ENCODE data around the gene SSTR3. TPM values are rescaled to one million over a fixed set of nuclear protein-coding genes. Genes with fewer than 3 reads are reported as not detected.
A peak's percentile ranks its signal among the peaks of the same experiment; 100 is the strongest.

Gene SSTR3
- total RNA-seq, 1 donor = not detected

DNA sequence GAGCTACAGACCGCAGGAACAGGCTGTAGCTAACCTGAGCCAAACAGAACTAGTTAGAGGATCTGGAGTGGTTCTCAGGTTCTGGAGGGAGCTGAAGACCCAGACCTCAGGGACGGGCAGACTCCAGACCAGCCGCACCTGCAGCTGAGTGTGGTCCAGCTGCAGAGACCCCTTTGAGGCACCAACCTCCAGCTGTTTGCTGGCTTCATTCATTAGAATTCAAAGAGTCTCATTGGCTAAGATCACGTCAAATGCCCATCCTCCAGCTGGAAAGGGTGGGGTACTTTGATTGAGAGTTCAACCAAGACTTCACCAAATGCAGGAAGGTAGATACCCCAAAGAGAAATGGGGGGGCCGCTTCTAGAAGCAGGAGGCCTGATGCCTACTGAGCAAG, 49.2 kb downstream of the SSTR3 start:
- DNase-seq (ENCODE audit: low read depth) = no peak
- no peak overlapping the region for H3K4me3 ChIP-seq (ENCODE audit: low read depth, low read length)
- no peak for TF ChIP-seq CTCF (IDR thresholded peaks at IDR 0.05; ENCODE audit: insufficient read depth, low read length)

DNA sequence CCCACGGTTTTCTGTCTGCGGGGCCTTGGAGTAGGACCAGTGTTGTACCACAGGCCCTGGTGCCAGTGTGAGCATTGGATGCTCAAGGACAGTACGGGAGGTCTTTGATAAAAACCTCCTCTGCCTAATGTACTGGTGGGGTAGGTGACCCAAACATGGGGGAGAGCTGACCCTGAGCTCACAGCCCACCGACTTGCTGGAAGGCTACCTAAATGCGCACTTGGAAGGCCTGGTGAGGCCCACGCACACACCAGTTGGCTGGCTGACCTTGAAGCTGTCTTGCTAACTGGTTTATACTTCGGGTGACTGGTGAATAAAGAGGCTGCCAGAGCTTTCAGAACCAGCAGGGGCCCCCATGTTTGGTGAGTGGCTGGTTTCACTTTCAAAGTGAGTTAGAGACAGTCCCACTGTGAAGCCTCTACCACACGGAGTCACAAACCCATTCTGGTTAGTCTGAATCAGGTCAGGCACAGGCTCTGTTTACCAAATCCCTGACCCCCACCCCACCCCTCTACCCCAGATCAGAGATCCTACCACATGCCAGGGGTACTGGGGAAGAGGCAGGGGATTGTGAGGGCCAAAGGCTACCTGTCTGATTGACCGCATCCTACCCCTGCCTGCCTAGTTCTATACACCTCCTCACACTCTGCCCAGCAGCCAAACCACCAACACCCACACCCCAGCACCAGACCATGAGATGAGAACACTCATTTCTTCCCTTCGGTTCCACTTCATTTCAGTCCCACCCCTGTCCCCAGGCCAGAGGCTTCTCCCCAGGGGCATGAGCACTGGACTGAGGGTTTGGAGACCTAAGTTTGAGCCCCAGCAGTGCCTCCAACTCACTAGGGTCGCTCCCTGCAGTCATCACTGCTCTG, 49.8 kb downstream of the SSTR3 start:
- no peak overlapping the region for H3K4me3 ChIP-seq (ENCODE audit: low read depth, low read length)
- TF ChIP-seq CTCF (IDR thresholded peaks at IDR 0.05; ENCODE audit: insufficient read depth, low read length) = no peak
- no peak for DNase-seq (ENCODE audit: low read depth)

DNA sequence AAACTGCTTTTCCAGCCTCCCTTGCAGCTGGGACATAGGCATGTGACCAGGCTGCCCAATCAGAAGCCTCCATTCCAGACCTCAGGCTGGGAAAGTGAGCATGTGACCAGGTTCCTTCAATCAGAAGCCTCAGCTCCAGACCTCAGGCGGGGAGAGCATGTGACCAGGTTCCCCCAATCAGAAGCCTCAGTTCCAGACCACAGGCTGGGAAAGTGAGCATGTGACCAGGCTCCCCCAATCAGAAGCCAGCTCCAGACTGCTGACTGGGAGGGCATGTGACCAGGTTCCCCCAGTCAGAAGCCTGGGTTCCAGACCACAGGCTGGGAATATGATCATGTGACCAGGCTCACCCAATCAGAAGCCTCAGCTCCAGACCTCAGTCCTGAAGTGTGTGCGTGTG, 50.8 kb downstream of the SSTR3 start:
- DNase-seq (ENCODE audit: low read depth) = no peak

DNA sequence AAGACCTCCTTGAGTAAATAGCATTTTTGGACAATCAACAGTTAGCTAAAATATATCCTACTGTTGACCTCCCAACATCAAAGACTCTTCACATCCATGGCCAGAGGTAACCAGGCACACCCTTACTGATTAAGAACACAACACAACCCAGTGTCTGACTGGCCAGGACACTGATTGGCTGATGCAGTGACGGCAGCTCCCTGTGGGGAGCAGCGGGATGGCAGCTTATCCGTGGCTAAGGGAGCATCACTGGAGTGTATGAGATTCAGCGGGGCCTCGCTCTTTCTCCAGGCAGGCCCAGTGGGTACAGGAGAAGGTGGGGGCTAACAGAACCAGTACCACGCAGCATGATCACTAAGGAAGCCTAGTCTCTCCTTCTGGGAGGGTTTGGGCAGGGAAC, 52.2 kb downstream of the SSTR3 start:
- no peak for TF ChIP-seq CTCF (IDR thresholded peaks at IDR 0.05; ENCODE audit: insufficient read depth, low read length)
- DNase-seq (ENCODE audit: low read depth) = no peak
- no peak overlapping the region for H3K4me3 ChIP-seq (ENCODE audit: low read depth, low read length)

More for the DNA sequence above, 50.8 kb downstream of the SSTR3 start:
- no peak for TF ChIP-seq CTCF (IDR thresholded peaks at IDR 0.05; ENCODE audit: insufficient read depth, low read length)
- H3K4me3 ChIP-seq (ENCODE audit: low read depth, low read length) = no peak overlapping the region

DNA sequence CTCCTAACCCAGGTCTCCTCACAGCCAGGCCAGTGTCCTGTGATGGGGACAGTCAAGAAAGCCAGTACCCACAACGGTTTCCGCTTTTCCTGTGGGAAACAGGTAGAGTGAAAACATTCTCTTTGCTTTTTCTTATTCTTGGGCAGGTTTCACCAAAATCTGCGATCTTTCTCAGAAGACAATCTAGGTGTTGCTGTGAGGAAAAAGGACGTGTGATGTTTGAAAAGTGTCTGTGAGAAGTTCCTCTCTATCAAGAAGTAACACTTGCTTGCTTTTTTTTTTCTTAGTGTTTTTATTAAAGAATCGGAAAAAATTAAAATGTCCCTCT, 53.4 kb downstream of the SSTR3 start:
- no peak overlapping the region for H3K4me3 ChIP-seq (ENCODE audit: low read depth, low read length)
- DNase-seq (ENCODE audit: low read depth) = no peak
- no peak for TF ChIP-seq CTCF (IDR thresholded peaks at IDR 0.05; ENCODE audit: insufficient read depth, low read length)

DNA sequence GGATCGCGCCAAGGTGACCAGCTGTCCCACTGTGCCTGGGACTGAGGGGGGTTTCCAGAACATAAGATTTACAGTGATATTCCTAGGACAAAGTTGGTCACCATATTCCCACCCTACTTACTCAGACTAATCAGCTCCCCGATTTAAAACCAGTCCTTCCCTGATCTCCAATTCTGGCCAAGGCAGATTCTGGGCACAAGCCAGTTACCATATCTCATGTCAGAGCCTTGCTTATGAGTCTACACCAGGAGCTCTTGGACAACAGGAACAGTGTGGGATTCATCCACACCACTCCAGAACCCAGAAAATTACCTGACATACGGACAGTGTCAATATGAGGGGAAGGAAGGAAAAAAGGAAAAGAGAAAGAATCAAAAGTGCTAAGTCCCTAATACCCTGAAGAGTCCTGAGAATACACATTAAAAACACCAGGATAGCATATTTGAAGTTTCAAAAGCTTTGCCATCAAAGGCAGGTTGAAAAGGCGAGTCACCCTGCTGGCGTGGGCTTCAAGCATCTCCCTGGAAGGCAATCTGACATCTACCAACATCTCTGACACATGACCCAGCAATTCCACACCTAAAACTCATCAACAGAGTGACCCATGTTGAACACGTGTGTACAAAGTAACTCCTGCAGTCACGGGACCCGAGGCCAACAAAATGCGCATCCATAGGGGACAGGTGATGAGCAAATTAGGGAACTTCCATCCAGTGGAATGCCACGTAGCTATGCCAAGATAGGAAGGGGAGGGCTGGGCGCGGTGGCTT, 54.6 kb downstream of the SSTR3 start:
- TF ChIP-seq CTCF (IDR thresholded peaks at IDR 0.05; ENCODE audit: insufficient read depth, low read length) = no peak
- peak; percentile 46 for DNase-seq (ENCODE audit: low read depth)
- no peak overlapping the region for H3K4me3 ChIP-seq (ENCODE audit: low read depth, low read length)
